Ovary (tissue), 9 donors: ENCODE measurements around the gene HBA1. TPM values are rescaled to one million over a fixed set of nuclear protein-coding genes. Genes with fewer than 3 reads are reported as not detected.
"Not testable (repeated sequence)": the region's sequence is repeated elsewhere in the genome, so short reads cannot be mapped to it uniquely, and the experiment has no call there.

Source experiments
- DNase-seq, 5 donors: peaks; one replicate each; pipeline ENCODE4 v3.0.0-alpha.2; 2019 to 2020
- H3K27ac ChIP-seq, 2 donors: fragments of 200-600 bp; one replicate each; pipeline versions ENCODE4 v1.5.1 to v1.8.0; 2019 to 2022
- H3K27me3 ChIP-seq: fragments of 200-600 bp; one replicate; pipeline ENCODE4 v1.8.0; 2022
- H3K36me3 ChIP-seq: fragments of 200-600 bp; sonication (generic); one replicate; pipeline ENCODE4 v1.5.1; 2019
- H3K4me1 ChIP-seq: one replicate; pipeline ENCODE4 v1.8.1; 2013; ENCODE audit warnings: mild to moderate bottlenecking, moderate library complexity; ENCODE audit not compliant: insufficient read depth
- H3K4me3 ChIP-seq: fragments of 200-600 bp; sonication (generic); one replicate; pipeline ENCODE4 v1.5.1; 2017
- H3K9me3 ChIP-seq, 2 donors: fragments of 200-600 bp in 1 of 2; sonication (generic) in 1 of 2; one replicate each; pipeline versions ENCODE4 v1.5.1 to v1.8.1; 2013 to 2019; ENCODE audit warnings: mild to moderate bottlenecking in 1 of 2, moderate library complexity in 1 of 2
- EP300 ChIP-seq: sonication (generic); formaldehyde crosslinking; IDR thresholded peaks from one replicate; pipeline ENCODE4 v1.6.1; 2017; ENCODE audit warnings: antibody characterized with exemption
- POLR2A ChIP-seq: fragments of 450-650 bp; IDR thresholded peaks from one replicate; pipeline ENCODE4 v1.6.1; 2017; ENCODE audit warnings: antibody characterized with exemption, mild to moderate bottlenecking, moderate library complexity
- WGBS, 3 donors: extraction: QIAGEN DNeasy Blood & Tissue Kit in 1 of 3; methylation state at CpG; one replicate each; pipeline versions ENCODE4 v1.1.5 to v1.1.7; 2013 to 2017; 5-methylcytosine and 5-hydroxymethylcytosine counted together
- intact Hi-C, 4 donors: fragments of 100-400 bp; cut with DNase I; formaldehyde crosslinking; loops; one replicate each; pipeline versions ENCODE4 v1.11.0 to v1.15.1; 2022 to 2023
- polyA plus RNA-seq, 2 donors: library from polyadenylated mRNA; stranded (reverse); fragments of 200-250 nt in 1 of 2; fragments of 350-450 nt in 1 of 2; fragmentation: Illumina TruSeq in 1 of 2; extraction: RNeasy Lipid Tissue Mini Kit (QIAGEN cat#74804) in 1 of 2; gene quantifications; one replicate each; pipeline ENCODE4 v1.2.3, GENCODE V29; 2013 to 2014
- total RNA-seq, 7 donors: library from RNA; depleted of rRNA in 2 of 7; stranded (reverse); fragments of >200 nt in 2 of 7; fragmentation: NEBNext Ultra II Directional in 3 of 7; extraction: Animal tissue kit (Norgen Biotek cat#: 25700) in 3 of 7; gene quantifications; one replicate each; pipeline versions ENCODE4 v1.1.0 to v1.2.4, GENCODE V29; 2016 to 2023
- TF ChIP-seq, protein P1 (sequence below), 3 donors: fragments of 450-650 bp in 2 of 3; fragments of 200-600 bp in 1 of 3; IDR thresholded peaks; one replicate each; pipeline versions ENCODE4 v1.5.1 to v1.8.0; 2016 to 2022; ENCODE audit warnings: antibody characterized with exemption in 3 of 3, mild to moderate bottlenecking in 1 of 3
- donor health status: DM: no; HTN: no; CAD: no; lungs with moderate emphysema.
- donor health status: DM: no; HTN: no; CAD: no.
- donor health status: Bipolar disorder and iron deficiency.
- donor health status: DM: yes; HTN: yes; CAD: no.
- donor health status: DM: no; HTN: no; CAD: no.
- donor health status: DM: yes; HTN: yes; CAD: no.

Gene HBA1
- total and polyA plus RNA-seq, 9 donors = 0.50 to 206 (median 32.9) TPM

DNA sequence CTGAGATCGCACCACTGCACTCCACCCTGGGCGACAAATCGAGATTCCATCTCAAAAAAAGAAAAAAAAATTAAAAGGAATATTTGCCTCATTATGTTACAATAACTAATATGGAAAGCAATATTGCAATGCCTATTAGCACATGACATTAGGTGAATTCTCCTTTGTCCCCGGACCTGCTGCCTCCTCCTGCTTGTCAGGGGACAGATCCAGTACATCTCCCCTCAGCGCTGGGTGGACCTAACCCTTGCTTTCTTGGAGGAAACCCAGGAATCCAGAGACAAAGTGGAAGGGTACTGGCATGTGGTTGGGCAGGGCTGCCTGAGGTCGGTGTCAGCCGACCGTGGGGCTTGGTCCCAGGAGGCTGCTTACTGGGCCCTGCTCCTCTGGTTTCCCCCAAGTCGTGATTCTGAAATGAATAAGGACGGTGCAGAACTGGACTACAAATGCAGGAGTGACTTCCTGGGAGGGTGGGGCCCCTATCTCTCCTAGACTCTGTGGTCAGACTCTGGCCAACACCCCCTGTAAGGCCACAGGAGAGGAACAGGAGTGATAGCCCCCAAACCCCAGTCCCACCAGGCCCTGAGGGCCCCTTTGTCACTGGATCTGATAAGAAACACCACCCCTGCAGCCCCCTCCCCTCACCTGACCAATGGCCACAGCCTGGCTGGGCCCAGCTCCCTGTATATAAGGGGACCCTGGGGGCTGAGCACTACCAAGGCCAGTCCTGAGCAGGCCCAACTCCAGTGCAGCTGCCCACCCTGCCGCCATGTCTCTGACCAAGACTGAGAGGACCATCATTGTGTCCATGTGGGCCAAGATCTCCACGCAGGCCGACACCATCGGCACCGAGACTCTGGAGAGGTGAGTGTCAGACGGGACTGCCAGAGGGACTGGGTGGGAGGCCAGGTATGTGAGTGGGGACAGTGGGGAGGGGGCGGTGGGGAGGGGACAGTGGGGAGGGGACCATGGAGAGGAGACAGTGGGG, 24.0 kb upstream of the HBA1 start, which contains the start of gene HBZ:
TSS of gene HBZ (plus strand) at position 504 of the 988 bp plus-strand sequence. CDS start at position 770, 266 bp downstream.
- 72 to 74% (median 72%) methylated on average over 14 to 17 of the region's 17 CpGs for WGBS, 3 donors
- intact Hi-C loops = no loop called here
- no peaks in the 10 kb centered on the region for H3K9me3 ChIP-seq
- no peaks in the 10 kb centered on the region for H3K27me3 ChIP-seq
- no peaks in the 10 kb centered on the region for H3K36me3 ChIP-seq
- DNase-seq = no peak
- TF ChIP-seq, protein P1, sequence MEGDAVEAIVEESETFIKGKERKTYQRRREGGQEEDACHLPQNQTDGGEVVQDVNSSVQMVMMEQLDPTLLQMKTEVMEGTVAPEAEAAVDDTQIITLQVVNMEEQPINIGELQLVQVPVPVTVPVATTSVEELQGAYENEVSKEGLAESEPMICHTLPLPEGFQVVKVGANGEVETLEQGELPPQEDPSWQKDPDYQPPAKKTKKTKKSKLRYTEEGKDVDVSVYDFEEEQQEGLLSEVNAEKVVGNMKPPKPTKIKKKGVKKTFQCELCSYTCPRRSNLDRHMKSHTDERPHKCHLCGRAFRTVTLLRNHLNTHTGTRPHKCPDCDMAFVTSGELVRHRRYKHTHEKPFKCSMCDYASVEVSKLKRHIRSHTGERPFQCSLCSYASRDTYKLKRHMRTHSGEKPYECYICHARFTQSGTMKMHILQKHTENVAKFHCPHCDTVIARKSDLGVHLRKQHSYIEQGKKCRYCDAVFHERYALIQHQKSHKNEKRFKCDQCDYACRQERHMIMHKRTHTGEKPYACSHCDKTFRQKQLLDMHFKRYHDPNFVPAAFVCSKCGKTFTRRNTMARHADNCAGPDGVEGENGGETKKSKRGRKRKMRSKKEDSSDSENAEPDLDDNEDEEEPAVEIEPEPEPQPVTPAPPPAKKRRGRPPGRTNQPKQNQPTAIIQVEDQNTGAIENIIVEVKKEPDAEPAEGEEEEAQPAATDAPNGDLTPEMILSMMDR (IDR thresholded peaks at IDR 0.05) = no peak
- TF ChIP-seq EP300 (no peak), POLR2A (no peak)
- H3K27ac ChIP-seq = no peak within 1 kb of the TSS
- no peak within 1 kb of the TSS for H3K4me3 ChIP-seq
- H3K4me1 ChIP-seq = peaks cover 6% of the 10 kb centered on the region

DNA sequence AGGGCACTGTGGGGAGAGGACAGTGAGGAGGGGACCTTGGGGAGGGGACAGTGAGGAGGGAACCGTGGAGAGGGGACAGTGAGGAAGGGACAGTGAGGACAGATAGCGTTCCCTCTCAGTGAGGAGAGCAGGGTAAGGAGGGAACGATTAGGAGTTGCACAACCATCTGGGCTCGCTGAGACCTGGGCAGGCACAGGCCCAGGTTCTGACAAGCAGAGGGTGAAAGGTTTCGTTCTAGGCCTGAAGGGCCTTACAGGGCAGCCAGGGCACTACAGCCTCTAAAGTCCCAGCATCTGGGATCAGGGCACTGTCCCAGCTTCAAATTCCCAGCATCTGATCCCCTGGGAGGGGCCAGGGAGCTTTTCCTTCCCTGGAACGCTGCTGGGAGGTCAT, 23.4 kb upstream of the HBA1 start:
- H3K27me3 ChIP-seq, H3K36me3 ChIP-seq, DNase-seq, intact Hi-C loops, H3K4me1 ChIP-seq, H3K9me3 ChIP-seq, H3K27ac ChIP-seq, H3K4me3 ChIP-seq: not testable (repeated sequence)
- WGBS, 3 donors = 66 to 76% (median 70%) methylated on average over 4 to 5 of the region's 6 CpGs

DNA sequence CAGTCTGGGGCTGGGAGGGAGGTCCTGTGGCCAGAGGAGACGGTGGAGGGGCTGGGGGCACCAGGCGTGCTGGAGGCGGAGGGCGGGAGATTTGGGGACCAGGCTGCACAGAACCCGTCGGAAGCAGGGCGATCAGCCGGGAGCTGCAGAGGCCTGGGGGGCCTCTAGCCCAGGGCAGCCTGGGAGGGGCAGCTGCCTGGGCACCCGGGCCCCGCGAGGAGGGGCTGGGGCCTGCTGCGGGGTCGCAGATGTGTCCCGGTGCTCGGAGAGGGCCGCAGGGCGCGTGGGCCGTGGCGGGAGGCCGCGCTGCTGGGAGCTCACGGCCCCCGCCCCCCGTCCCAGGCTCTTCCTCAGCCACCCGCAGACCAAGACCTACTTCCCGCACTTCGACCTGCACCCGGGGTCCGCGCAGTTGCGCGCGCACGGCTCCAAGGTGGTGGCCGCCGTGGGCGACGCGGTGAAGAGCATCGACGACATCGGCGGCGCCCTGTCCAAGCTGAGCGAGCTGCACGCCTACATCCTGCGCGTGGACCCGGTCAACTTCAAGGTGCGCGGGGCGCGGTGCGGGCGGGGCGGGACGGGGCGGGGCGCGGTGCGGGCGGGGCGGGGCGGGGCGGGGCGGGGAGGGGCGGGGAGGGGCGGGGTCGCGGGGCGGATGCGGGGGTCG, 22.8 kb upstream of the HBA1 start:
- H3K27me3 ChIP-seq, DNase-seq, H3K36me3 ChIP-seq, intact Hi-C loops, H3K4me1 ChIP-seq, H3K4me3 ChIP-seq, H3K9me3 ChIP-seq, H3K27ac ChIP-seq: not testable (repeated sequence)
- WGBS, 3 donors = 0% methylated on average over 16 of the region's 74 CpGs; no CpG with 5 or more reads in 2 of the 3 donors

DNA sequence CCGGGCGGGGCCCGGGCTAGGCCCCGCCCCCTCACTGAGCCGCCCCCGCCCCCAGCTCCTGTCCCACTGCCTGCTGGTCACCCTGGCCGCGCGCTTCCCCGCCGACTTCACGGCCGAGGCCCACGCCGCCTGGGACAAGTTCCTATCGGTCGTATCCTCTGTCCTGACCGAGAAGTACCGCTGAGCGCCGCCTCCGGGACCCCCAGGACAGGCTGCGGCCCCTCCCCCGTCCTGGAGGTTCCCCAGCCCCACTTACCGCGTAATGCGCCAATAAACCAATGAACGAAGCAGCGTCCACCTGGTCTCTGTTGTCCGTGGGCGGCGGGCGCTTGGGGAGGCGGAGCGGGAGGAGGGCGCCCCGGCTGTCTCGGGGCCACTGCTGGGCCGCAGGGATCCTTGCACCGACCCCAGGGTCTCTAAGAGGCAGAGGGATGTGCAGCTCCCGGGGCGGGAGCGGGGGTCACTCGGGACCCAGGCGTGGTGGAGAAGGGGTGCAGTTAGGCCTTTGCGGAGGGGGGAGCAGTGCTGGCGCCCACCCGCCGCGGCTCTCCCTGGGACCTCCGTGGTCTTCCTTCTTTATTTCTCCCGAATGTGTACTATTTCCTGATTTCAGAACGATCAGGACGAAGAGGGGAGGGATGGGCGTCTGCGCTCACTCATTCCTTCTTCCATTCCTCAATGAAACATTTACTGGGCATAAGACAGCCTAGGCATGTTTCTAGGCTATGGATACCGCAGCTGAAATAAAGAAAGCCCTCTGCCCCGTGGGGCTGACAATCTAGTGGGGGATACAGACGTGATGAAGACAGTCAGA, 22.1 kb upstream of the HBA1 start:
- 0 to 1% (median 1%) methylated on average over 30 to 53 of the region's 59 CpGs for WGBS, 3 donors
- Histone ChIP-seq H3K27ac (no peak overlapping the region), H3K36me3 (no peaks in the 10 kb centered on the region), H3K27me3 (no peaks in the 10 kb centered on the region), H3K4me3 (peak overlapping the region; percentile 9), H3K9me3 (no peaks in the 10 kb centered on the region), H3K4me1 (peaks cover 6% of the 10 kb centered on the region)
- TF ChIP-seq POLR2A (no peak), EP300 (no peak)
- TF ChIP-seq, protein P1 (IDR thresholded peaks at IDR 0.05) = no peak
- intact Hi-C loops = no loop called here
- DNase-seq = peak in 3 of 5 donors; percentile 40 to 66 (median 54)

DNA sequence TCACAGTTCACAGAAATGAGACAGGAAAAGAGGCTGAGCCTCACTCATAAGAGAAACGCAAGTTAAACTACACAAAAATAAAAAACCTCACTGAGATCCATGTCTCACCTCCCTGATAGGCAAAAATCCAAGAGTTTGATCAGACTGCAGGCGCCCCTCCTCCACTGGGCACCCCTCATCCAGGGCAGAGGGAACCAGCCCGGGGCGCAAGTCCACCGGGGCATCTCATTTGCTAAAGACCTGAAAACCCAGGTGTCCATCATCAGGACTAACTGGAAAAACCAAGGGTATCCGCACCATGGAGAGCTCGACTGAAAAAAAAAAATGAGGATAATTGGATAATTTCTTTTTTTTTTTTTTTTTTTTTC, 21.5 kb upstream of the HBA1 start:
- Histone ChIP-seq H3K27ac (no peak overlapping the region), H3K9me3 (no peaks in the 10 kb centered on the region), H3K36me3 (no peaks in the 10 kb centered on the region), H3K4me1 (peaks cover 6% of the 10 kb centered on the region), H3K27me3 (no peaks in the 10 kb centered on the region), H3K4me3 (no peak overlapping the region)
- no peak for TF ChIP-seq EP300
- no peak for TF ChIP-seq POLR2A
- TF ChIP-seq, protein P1 (IDR thresholded peaks at IDR 0.05) = no peak
- DNase-seq = peak in 1 of 5 donors; percentile 17
- 48 to 66% (median 54%) methylated on average over 7 of the region's 7 CpGs for WGBS, 3 donors
- intact Hi-C loops = no loop called here
